BLaER1 (cell line): ENCODE results near the gene SCARB2.

Experiments used
- H3K27ac ChIP-seq: shearing (Covaris generic); formaldehyde crosslinking; 2 replicates; pipeline ENCODE4 v1.8.1; 2022
- H3K27me3 ChIP-seq: shearing (Covaris generic); formaldehyde crosslinking; 2 replicates; pipeline ENCODE4 v1.8.1; 2022
- H3K36me3 ChIP-seq: shearing (Covaris generic); formaldehyde crosslinking; 2 replicates; pipeline ENCODE4 v1.8.1; 2022
- H3K4me1 ChIP-seq: shearing (Covaris generic); formaldehyde crosslinking; 2 replicates; pipeline ENCODE4 v1.8.1; 2022
- H3K4me2 ChIP-seq: shearing (Covaris generic); formaldehyde crosslinking; 2 replicates; pipeline ENCODE4 v1.8.1; 2022
- H3K4me3 ChIP-seq: shearing (Covaris generic); formaldehyde crosslinking; 2 replicates; pipeline ENCODE4 v1.8.1; 2022
- H3K9ac ChIP-seq: shearing (Covaris generic); formaldehyde crosslinking; 2 replicates; pipeline ENCODE4 v1.8.1; 2022
- H3K9me3 ChIP-seq: shearing (Covaris generic); formaldehyde crosslinking; 2 replicates; pipeline ENCODE4 v1.8.1; 2022
- H4K20me1 ChIP-seq: shearing (Covaris generic); formaldehyde crosslinking; 2 replicates; pipeline ENCODE4 v1.8.1; 2022
- Cebpa-rat ChIP-seq: shearing (Covaris generic); IDR thresholded peaks from 2 replicates; pipeline ENCODE4 v1.8.1; 2022

Gene SCARB2

GRCh38 chr4:76213415-76214176, at the start of gene SCARB2:
SCARB2 (minus strand) TSS chr4:76213824; CDS start chr4:76213543, 281 bp downstream.
- Histone ChIP-seq H4K20me1 (peaks cover 39% of the 10 kb centered on the region), H3K4me1 (peaks cover 56% of the 10 kb centered on the region), H3K9me3 (no peaks in the 10 kb centered on the region), H3K27ac (peak within 1 kb of the TSS; percentile 89), H3K4me3 (peak within 1 kb of the TSS; percentile 83), H3K36me3 (no peaks in the 10 kb centered on the region), H3K9ac (peak within 1 kb of the TSS; percentile 86), H3K4me2 (peak within 1 kb of the TSS; percentile 88), H3K27me3 (no peaks in the 10 kb centered on the region)
- TF ChIP-seq Cebpa-rat, result no peak

GRCh38 chr4:76260571-76260970, 46.9 kb upstream of the SCARB2 start:
- TF ChIP-seq Cebpa-rat, result no peak
- H3K27me3 ChIP-seq, result no peaks in the 10 kb centered on the region
- H3K9me3 ChIP-seq, result no peaks in the 10 kb centered on the region

GRCh38 chr4:76257824-76258223, 44.2 kb upstream of the SCARB2 start:
- H3K4me2 ChIP-seq, result no peak overlapping the region
- H4K20me1 ChIP-seq, result no peaks in the 10 kb centered on the region
- no peak overlapping the region for H3K27ac ChIP-seq
- TF ChIP-seq Cebpa-rat, result no peak
- 0 out of 2 replicates have a peak, but pooled peaks cover under 1% of the 10 kb centered on the region for H3K27me3 ChIP-seq
- no peaks in the 10 kb centered on the region for H3K9me3 ChIP-seq
- no peak overlapping the region for H3K9ac ChIP-seq
- no peaks in the 10 kb centered on the region for H3K36me3 ChIP-seq
- no peaks in the 10 kb centered on the region for H3K4me1 ChIP-seq
- no peak overlapping the region for H3K4me3 ChIP-seq

More at GRCh38 chr4:76260571-76260970, 46.9 kb upstream of the SCARB2 start:
- Histone ChIP-seq H3K27ac (no peak overlapping the region), H4K20me1 (no peaks in the 10 kb centered on the region), H3K9ac (no peak overlapping the region), H3K4me1 (no peaks in the 10 kb centered on the region), H3K4me2 (no peak overlapping the region), H3K36me3 (no peaks in the 10 kb centered on the region), H3K4me3 (no peak overlapping the region)

- no peak overlapping the region for H3K9ac ChIP-seq
- no peaks in the 10 kb centered on the region for H4K20me1 ChIP-seq
- H3K4me2 ChIP-seq, result no peak overlapping the region
- H3K4me3 ChIP-seq, result no peak overlapping the region
- no peaks in the 10 kb centered on the region for H3K36me3 ChIP-seq
- peaks cover 7% of the 10 kb centered on the region for H3K9me3 ChIP-seq
- no peaks in the 10 kb centered on the region for H3K4me1 ChIP-seq
- no peak overlapping the region for H3K27ac ChIP-seq
- TF ChIP-seq Cebpa-rat, result no peak
- peaks cover 9% of the 10 kb centered on the region; the same call in 1 of the 2 replicates for H3K27me3 ChIP-seq
These were observed 43.3 kb upstream of the SCARB2 start for GRCh38 chr4:76256968-76257367.

- Histone ChIP-seq H3K4me2 (no peak overlapping the region), H3K4me1 (no peaks in the 10 kb centered on the region), H4K20me1 (no peaks in the 10 kb centered on the region), H3K9me3 (peaks cover 17% of the 10 kb centered on the region), H3K4me3 (no peak overlapping the region), H3K27ac (no peak overlapping the region), H3K9ac (no peak overlapping the region), H3K27me3 (peaks cover 18% of the 10 kb centered on the region), H3K36me3 (no peaks in the 10 kb centered on the region)
- TF ChIP-seq Cebpa-rat, result no peak
These were observed 42.4 kb upstream of the SCARB2 start for GRCh38 chr4:76256032-76256431.

- Histone ChIP-seq H3K27ac (no peak overlapping the region), H3K27me3 (peaks cover 22% of the 10 kb centered on the region), H3K9ac (no peak overlapping the region), H3K4me1 (no peaks in the 10 kb centered on the region), H3K36me3 (no peaks in the 10 kb centered on the region), H4K20me1 (no peaks in the 10 kb centered on the region), H3K4me2 (no peak overlapping the region), H3K4me3 (no peak overlapping the region), H3K9me3 (peaks cover 20% of the 10 kb centered on the region)
- TF ChIP-seq Cebpa-rat, result no peak
These were observed 39.9 kb upstream of the SCARB2 start for GRCh38 chr4:76253511-76253910.

GRCh38 chr4:76252271-76252653, 38.6 kb upstream of the SCARB2 start:
- H3K4me2 ChIP-seq, result no peak overlapping the region
- H3K27me3 ChIP-seq, result peaks cover 22% of the 10 kb centered on the region
- H3K4me1 ChIP-seq, result no peaks in the 10 kb centered on the region
- H4K20me1 ChIP-seq, result no peaks in the 10 kb centered on the region
- H3K36me3 ChIP-seq, result no peaks in the 10 kb centered on the region
- no peak overlapping the region for H3K9ac ChIP-seq
- H3K9me3 ChIP-seq, result peaks cover 20% of the 10 kb centered on the region
- TF ChIP-seq Cebpa-rat, result no peak
- H3K4me3 ChIP-seq, result no peak overlapping the region
- H3K27ac ChIP-seq, result no peak overlapping the region

- no peak within 1 kb of the TSS for H3K9ac ChIP-seq
- no peak within 1 kb of the TSS for H3K4me2 ChIP-seq
- H3K9me3 ChIP-seq, result peaks cover 20% of the 10 kb centered on the region
- H3K27ac ChIP-seq, result no peak within 1 kb of the TSS
- no peaks in the 10 kb centered on the region for H4K20me1 ChIP-seq
- H3K4me3 ChIP-seq, result 0 out of 2 replicates have a peak within 1 kb of the TSS, but pooled peaks have one; percentile 32
- peaks cover 22% of the 10 kb centered on the region for H3K27me3 ChIP-seq
- TF ChIP-seq Cebpa-rat, result no peak
- no peaks in the 10 kb centered on the region for H3K4me1 ChIP-seq
- no peaks in the 10 kb centered on the region for H3K36me3 ChIP-seq
These were observed 38.0 kb upstream of the SCARB2 start, which contains the start of gene FAM47E for GRCh38 chr4:76251441-76252270. FAM47E (plus strand) TSS chr4:76251721; CDS start chr4:76251747, 26 bp downstream.

- H3K36me3 ChIP-seq, result no peaks in the 10 kb centered on the region
These were observed 37.3 kb upstream of the SCARB2 start for GRCh38 chr4:76250962-76251361.

GRCh38 chr4:76246852-76247251, 33.2 kb upstream of the SCARB2 start:
- peaks cover 12% of the 10 kb centered on the region for H3K27me3 ChIP-seq
- no peak overlapping the region for H3K27ac ChIP-seq
- no peak overlapping the region for H3K4me2 ChIP-seq

More at GRCh38 chr4:76250962-76251361, 37.3 kb upstream of the SCARB2 start:
- H3K4me3 ChIP-seq, result no peak overlapping the region
- H3K9me3 ChIP-seq, result peaks cover 20% of the 10 kb centered on the region
- no peak for TF ChIP-seq Cebpa-rat
- H3K9ac ChIP-seq, result no peak overlapping the region
- H3K4me2 ChIP-seq, result no peak overlapping the region
- H3K27ac ChIP-seq, result no peak overlapping the region
- H4K20me1 ChIP-seq, result no peaks in the 10 kb centered on the region
- H3K4me1 ChIP-seq, result no peaks in the 10 kb centered on the region
- peaks cover 22% of the 10 kb centered on the region for H3K27me3 ChIP-seq

More at GRCh38 chr4:76246852-76247251, 33.2 kb upstream of the SCARB2 start:
- Histone ChIP-seq H3K9me3 (peaks cover 11% of the 10 kb centered on the region), H3K9ac (no peak overlapping the region), H3K36me3 (no peaks in the 10 kb centered on the region), H3K4me3 (no peak overlapping the region), H4K20me1 (no peaks in the 10 kb centered on the region), H3K4me1 (no peaks in the 10 kb centered on the region)
- no peak for TF ChIP-seq Cebpa-rat
